HepG2 (cell line): ENCODE results near the gene B9D2. TPM values are rescaled to one million over a fixed set of nuclear protein-coding genes. Genes with fewer than 3 reads are reported as not detected.
A peak's percentile ranks its signal among the peaks of the same experiment; 100 is the strongest.

Experiments used
- ATF7-NPFF ChIP-seq: sonication (generic); formaldehyde crosslinking; IDR thresholded peaks from 2 replicates; pipeline ENCODE4 v1.8.1; 2023; ENCODE audit warnings: mild to moderate bottlenecking, low read depth, missing genetic modification reagents, moderate library complexity
- E2F2 ChIP-seq: sonication (generic); formaldehyde crosslinking; IDR thresholded peaks from 2 replicates; pipeline ENCODE4 v1.4.0; 2020; ENCODE audit warnings: missing genetic modification reagents, borderline replicate concordance
- EP300 ChIP-seq, 3 experiments: sonication (generic) in 1 of 3; formaldehyde crosslinking in 1 of 3; IDR thresholded peaks; 2 replicates each; pipeline versions ENCODE4 v1.5.1 to v1.6.1; 2011 to 2020; ENCODE audit warnings: low read depth in 2 of 3, low read length in 2 of 3, borderline replicate concordance in 1 of 3, improper control_type of control experiment in 1 of 3, mild to moderate bottlenecking in 1 of 3, missing genetic modification reagents in 1 of 3, moderate library complexity in 1 of 3
- HOXA3 ChIP-seq: sonication (generic); formaldehyde crosslinking; IDR thresholded peaks from 2 replicates; pipeline ENCODE4 v1.5.0; 2020; ENCODE audit warnings: missing genetic modification reagents
- JUNB ChIP-seq: sonication (generic); formaldehyde crosslinking; IDR thresholded peaks from 2 replicates; pipeline ENCODE4 v1.8.0; 2022; ENCODE audit warnings: missing genetic modification reagents, mild to moderate bottlenecking, borderline replicate concordance
- NFKB2 ChIP-seq: sonication (generic); formaldehyde crosslinking; IDR thresholded peaks from 2 replicates; pipeline ENCODE4 v1.4.0; 2020; ENCODE audit warnings: missing genetic modification reagents, borderline replicate concordance
- ONECUT2 ChIP-seq: sonication (generic); formaldehyde crosslinking; IDR thresholded peaks from 2 replicates; pipeline ENCODE4 v1.4.0; 2020; ENCODE audit warnings: missing genetic modification reagents
- SAFB2 ChIP-seq: sonication (generic); formaldehyde crosslinking; IDR thresholded peaks from 2 replicates; pipeline ENCODE4 v1.5.1; 2020; ENCODE audit warnings: missing genetic modification reagents, low read depth, mild to moderate bottlenecking, borderline replicate concordance
- SRY ChIP-seq: sonication (generic); formaldehyde crosslinking; IDR thresholded peaks from 2 replicates; pipeline ENCODE4 v1.8.0; 2022; ENCODE audit warnings: mild to moderate bottlenecking, missing genetic modification reagents
- UBTF ChIP-seq: sonication (generic); formaldehyde crosslinking; IDR thresholded peaks from 2 replicates; pipeline ENCODE4 v1.4.0; 2020; ENCODE audit warnings: mild to moderate bottlenecking, missing genetic modification reagents
- ZBTB7B ChIP-seq: sonication (generic); formaldehyde crosslinking; IDR thresholded peaks from 2 replicates; pipeline ENCODE4 v1.4.0; 2020; ENCODE audit warnings: missing genetic modification reagents
- ZMYM2 ChIP-seq: sonication (generic); formaldehyde crosslinking; IDR thresholded peaks from 2 replicates; pipeline ENCODE4 v1.8.0; 2022; ENCODE audit warnings: mild to moderate bottlenecking, missing genetic modification reagents
- ZNF274 ChIP-seq: sonication (generic); formaldehyde crosslinking; IDR thresholded peaks from 2 replicates; pipeline ENCODE4 v1.5.1; 2020; ENCODE audit warnings: mild to moderate bottlenecking, missing genetic modification reagents
- ZNF317 ChIP-seq: sonication (generic); formaldehyde crosslinking; IDR thresholded peaks from 2 replicates; pipeline ENCODE4 v1.5.0; 2020; ENCODE audit warnings: mild to moderate bottlenecking, missing genetic modification reagents
- ZNF331 ChIP-seq: sonication (generic); formaldehyde crosslinking; IDR thresholded peaks from 2 replicates; pipeline ENCODE4 v1.4.0; 2020; ENCODE audit warnings: missing genetic modification reagents
- ZNF768 ChIP-seq: sonication (generic); formaldehyde crosslinking; IDR thresholded peaks from 2 replicates; pipeline ENCODE4 v1.4.0; 2020; ENCODE audit warnings: missing genetic modification reagents
- ZNF773 ChIP-seq: sonication (generic); formaldehyde crosslinking; IDR thresholded peaks from 2 replicates; pipeline ENCODE4 v1.4.0; 2020; ENCODE audit warnings: missing genetic modification reagents, borderline replicate concordance
- polyA plus RNA-seq, 8 experiments: library from polyadenylated mRNA; depleted of rRNA in 3 of 8; stranded (reverse) in 7 of 8; unstranded in 1 of 8; fragments of >200 nt; fragmentation: Illumina TruSeq in 4 of 8; extraction: Trizol in 4 of 8; gene quantifications; 2 replicates each; pipeline versions ENCODE4 v1.2.1 to v1.2.3, GENCODE V29; 2011 to 2016; ENCODE audit warnings: low read depth in 4 of 8, missing spikeins in 1 of 8, mixed read lengths in 1 of 8; ENCODE audit not compliant: insufficient read depth in 1 of 8
- total RNA-seq, 5 experiments: library from RNA; depleted of rRNA; stranded (reverse); fragments of >200 nt; fragmentation: Illumina TruSeq; extraction: Trizol; gene quantifications; 2 replicates each; pipeline ENCODE4 v1.2.3, GENCODE V29; 2016; ENCODE audit warnings: low read depth in 1 of 5
- TF ChIP-seq, protein P1 (sequence below): sonication (generic); formaldehyde crosslinking; IDR thresholded peaks from 2 replicates; pipeline ENCODE4 v1.5.1; 2020; ENCODE audit warnings: mild to moderate bottlenecking, missing genetic modification reagents, moderate library complexity

B9D2 gene
- total and polyA plus RNA-seq, 2 of the 13 experiments (the other 11 are each of a cell fraction or from before 2014, with no cell fraction given): 3.1 to 4.4 TPM

DNA sequence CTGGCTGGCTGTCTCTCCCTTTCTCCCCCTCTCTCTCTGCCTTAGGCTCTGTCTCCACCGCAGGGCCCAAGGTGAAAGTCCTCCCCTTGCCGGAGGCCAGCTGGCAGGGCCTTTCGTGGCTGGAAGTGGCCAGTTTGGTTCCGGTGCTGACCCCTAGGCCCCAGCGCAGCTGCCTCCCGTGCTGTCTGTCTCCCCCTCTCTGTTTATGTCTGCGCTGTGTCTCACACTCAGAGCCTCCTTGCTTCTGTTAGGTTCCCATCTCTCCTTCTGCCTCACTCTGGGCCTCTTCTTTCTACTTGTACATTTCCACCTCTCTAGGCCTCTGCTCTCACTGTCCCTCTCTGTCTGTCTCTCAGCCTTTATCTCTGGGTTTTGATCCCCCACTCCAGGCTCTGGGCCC is 40.9 kb downstream of the B9D2 start (continued):
- peak; percentile 73 for TF ChIP-seq UBTF (CRISPR knock-in tag)
- TF ChIP-seq ATF7-NPFF (CRISPR knock-in tag): no peak
- no peak for TF ChIP-seq ZNF317 (CRISPR knock-in tag)
- TF ChIP-seq, protein P1, sequence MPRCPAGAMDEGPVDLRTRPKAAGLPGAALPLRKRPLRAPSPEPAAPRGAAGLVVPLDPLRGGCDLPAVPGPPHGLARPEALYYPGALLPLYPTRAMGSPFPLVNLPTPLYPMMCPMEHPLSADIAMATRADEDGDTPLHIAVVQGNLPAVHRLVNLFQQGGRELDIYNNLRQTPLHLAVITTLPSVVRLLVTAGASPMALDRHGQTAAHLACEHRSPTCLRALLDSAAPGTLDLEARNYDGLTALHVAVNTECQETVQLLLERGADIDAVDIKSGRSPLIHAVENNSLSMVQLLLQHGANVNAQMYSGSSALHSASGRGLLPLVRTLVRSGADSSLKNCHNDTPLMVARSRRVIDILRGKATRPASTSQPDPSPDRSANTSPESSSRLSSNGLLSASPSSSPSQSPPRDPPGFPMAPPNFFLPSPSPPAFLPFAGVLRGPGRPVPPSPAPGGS (CRISPR knock-in tag): peak; percentile 66; the same call in 1 of the 2 replicates
- no peak for TF ChIP-seq JUNB (CRISPR knock-in tag)
- TF ChIP-seq E2F2 (CRISPR knock-in tag): no peak
- no peak for TF ChIP-seq ZMYM2
- peak; percentile 37; the same call in 1 of the 2 replicates for TF ChIP-seq ZBTB7B (CRISPR knock-in tag)
- TF ChIP-seq NFKB2: no peak
- peak in 1 of 2 experiments; percentile 16; a peak in 1 of 4 replicates for TF ChIP-seq EP300 (IDR thresholded peaks at IDR 0.05; ENCODE audit: low read depth in 2 of 2, low read length in 2 of 2)
- TF ChIP-seq EP300 (CRISPR knock-in tag; IDR thresholded peaks at IDR 0.05; ENCODE audit: borderline replicate concordance): no peak
- TF ChIP-seq SRY (CRISPR knock-in tag): no peak
- TF ChIP-seq ZNF773: no peak
- no peak for TF ChIP-seq ZNF274 (CRISPR knock-in tag)
- 0 out of 2 replicates have a peak, but pooled peaks have one; percentile 14 for TF ChIP-seq ZNF331 (CRISPR knock-in tag)
- TF ChIP-seq ZNF768 (CRISPR knock-in tag): peak; percentile 93
- TF ChIP-seq ONECUT2: no peak
- no peak for TF ChIP-seq SAFB2 (CRISPR knock-in tag)
- peak; percentile 58; the same call in 1 of the 2 replicates for TF ChIP-seq HOXA3
